ENCODE measurements around the gene MDM4. TPM values are rescaled to one million over a fixed set of nuclear protein-coding genes. Genes with fewer than 3 reads are reported as not detected.

Gene MDM4
- polyA plus RNA-seq, 2 of the 4 experiments (the other 2 are of a cell fraction): 4.6 to 48.9 TPM

DNA sequence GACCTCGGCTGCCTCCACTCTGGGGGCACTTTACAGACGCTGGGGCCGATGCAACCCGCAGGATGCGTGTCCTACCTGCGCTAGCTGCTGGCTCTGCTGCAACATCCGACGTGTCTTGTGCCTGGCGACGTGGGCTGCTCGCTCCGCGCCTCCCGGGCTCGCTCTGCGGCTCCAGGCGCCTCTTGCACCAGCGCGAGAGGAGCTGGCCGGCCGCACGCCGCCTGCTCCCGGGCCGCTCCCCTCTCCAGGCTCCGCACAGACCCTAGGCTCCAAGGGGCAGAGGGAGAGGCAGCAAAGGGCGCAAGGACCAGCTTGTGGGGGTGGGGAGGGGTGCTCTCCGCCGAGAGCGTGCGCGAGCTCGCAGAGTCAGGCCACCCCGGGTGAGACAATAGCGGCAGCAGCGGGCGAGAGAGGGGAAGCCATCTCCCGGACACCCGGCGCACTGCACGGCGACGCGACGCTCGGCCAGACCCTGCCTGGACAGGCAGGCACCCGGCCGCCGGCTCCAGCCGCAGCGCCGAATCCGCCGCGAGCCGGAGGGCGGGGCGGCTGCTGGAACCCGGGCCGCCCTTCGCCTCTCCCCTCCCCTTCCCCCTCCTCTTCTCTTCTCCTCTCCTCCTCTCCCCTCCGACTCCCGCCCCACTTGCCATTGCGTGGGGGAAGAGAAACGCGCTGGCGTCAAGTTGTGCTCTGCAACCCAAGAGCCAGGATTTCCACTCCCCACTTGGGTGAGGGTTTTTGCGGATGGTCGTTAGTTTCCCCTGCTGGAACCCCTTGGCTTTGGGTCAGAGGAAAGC, 21.7 kb upstream of the MDM4 start, which contains the start of gene PIK3C2B (continued):
- TF ChIP-seq PHF8 (IDR thresholded peaks at IDR 0.05; ENCODE audit: borderline replicate concordance, low read depth) (peak; percentile 30; the same call in 1 of the 2 replicates), HEYL (CRISPR knock-in tag; IDR thresholded peaks at IDR 0.05) (no peak), POLR2A (IDR thresholded peaks at IDR 0.05; ENCODE audit: low read length) (peak; percentile 93), TFCP2L1 (CRISPR knock-in tag; IDR thresholded peaks at IDR 0.05) (no peak), CHD4 (IDR thresholded peaks at IDR 0.05; ENCODE audit: borderline replicate concordance) (no peak), CHD2 (IDR thresholded peaks at IDR 0.05; ENCODE audit: low read length, partially characterized antibody) (no peak), MAFK (IDR thresholded peaks at IDR 0.05; ENCODE audit: partially characterized antibody) (no peak), TP53 (CRISPR knock-in tag; IDR thresholded peaks at IDR 0.05) (no peak), HOXA7 (CRISPR knock-in tag; IDR thresholded peaks at IDR 0.05) (no peak), BHLHE40 (IDR thresholded peaks at IDR 0.05; ENCODE audit: low read depth, low read length) (no peak), RFX5 (IDR thresholded peaks at IDR 0.05) (no peak), GATA3 (IDR thresholded peaks at IDR 0.05; ENCODE audit: borderline replicate concordance) (no peak), MAZ (IDR thresholded peaks at IDR 0.05; ENCODE audit: borderline replicate concordance, low read depth, low read length) (0 out of 2 replicates have a peak, but pooled peaks have one; percentile 41), ESRRA (IDR thresholded peaks at IDR 0.05; ENCODE audit: borderline replicate concordance, low read length) (no peak)
- TF ChIP-seq, protein P1, sequence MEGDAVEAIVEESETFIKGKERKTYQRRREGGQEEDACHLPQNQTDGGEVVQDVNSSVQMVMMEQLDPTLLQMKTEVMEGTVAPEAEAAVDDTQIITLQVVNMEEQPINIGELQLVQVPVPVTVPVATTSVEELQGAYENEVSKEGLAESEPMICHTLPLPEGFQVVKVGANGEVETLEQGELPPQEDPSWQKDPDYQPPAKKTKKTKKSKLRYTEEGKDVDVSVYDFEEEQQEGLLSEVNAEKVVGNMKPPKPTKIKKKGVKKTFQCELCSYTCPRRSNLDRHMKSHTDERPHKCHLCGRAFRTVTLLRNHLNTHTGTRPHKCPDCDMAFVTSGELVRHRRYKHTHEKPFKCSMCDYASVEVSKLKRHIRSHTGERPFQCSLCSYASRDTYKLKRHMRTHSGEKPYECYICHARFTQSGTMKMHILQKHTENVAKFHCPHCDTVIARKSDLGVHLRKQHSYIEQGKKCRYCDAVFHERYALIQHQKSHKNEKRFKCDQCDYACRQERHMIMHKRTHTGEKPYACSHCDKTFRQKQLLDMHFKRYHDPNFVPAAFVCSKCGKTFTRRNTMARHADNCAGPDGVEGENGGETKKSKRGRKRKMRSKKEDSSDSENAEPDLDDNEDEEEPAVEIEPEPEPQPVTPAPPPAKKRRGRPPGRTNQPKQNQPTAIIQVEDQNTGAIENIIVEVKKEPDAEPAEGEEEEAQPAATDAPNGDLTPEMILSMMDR (IDR thresholded peaks at IDR 0.05): peak; percentile 20; the same call in 2 of the 3 replicates
- TF ChIP-seq, protein P2, sequence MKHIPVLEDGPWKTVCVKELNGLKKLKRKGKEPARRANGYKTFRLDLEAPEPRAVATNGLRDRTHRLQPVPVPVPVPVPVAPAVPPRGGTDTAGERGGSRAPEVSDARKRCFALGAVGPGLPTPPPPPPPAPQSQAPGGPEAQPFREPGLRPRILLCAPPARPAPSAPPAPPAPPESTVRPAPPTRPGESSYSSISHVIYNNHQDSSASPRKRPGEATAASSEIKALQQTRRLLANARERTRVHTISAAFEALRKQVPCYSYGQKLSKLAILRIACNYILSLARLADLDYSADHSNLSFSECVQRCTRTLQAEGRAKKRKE (CRISPR knock-in tag; IDR thresholded peaks at IDR 0.05; ENCODE audit: low read depth): no peak

DNA sequence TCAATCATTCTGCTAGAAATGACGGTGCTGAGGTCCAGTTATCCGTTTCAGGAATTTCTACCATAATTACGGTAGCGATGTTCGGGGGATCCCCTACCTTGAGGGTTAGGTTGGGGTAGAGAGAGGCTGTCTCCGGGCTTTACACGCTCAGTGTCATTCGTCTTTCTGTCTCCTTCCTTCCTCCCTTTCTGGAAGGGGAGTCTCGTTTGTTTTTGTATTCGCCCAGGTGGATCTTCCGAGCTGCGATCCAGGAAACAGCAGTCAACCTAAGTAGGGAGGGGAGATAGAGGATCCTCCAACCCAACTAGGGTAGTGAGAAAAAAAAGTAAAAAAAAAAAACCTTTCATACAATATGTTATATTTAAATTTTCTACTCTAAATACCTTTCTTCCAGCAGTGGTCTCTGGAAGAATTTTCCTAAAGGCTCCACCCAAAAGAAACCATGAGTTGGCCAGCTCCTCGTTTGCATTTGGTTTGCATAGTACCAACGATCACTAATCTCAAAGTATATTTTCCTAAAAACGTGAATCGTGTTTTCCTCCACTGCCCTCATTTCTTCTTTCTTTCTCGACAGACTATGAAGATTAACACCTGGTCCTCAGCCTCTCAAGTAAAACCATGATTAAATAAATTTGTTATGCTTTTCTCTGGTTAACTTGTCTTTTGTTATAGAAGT, 21.0 kb upstream of the MDM4 start:
- DNase-seq (ENCODE audit: low read depth in 1 of 2, low spot score in 1 of 2): no peak
- 13% methylated on average over 17 of the region's 17 CpGs for whole genome bisulfite sequencing (ENCODE audit: missing lambda C conversion rate)
- FAIRE-seq: no peak
- TF ChIP-seq RNF2 (IDR thresholded peaks at IDR 0.05; ENCODE audit: borderline replicate concordance, low read depth): no peak
- TF ChIP-seq, protein P3, sequence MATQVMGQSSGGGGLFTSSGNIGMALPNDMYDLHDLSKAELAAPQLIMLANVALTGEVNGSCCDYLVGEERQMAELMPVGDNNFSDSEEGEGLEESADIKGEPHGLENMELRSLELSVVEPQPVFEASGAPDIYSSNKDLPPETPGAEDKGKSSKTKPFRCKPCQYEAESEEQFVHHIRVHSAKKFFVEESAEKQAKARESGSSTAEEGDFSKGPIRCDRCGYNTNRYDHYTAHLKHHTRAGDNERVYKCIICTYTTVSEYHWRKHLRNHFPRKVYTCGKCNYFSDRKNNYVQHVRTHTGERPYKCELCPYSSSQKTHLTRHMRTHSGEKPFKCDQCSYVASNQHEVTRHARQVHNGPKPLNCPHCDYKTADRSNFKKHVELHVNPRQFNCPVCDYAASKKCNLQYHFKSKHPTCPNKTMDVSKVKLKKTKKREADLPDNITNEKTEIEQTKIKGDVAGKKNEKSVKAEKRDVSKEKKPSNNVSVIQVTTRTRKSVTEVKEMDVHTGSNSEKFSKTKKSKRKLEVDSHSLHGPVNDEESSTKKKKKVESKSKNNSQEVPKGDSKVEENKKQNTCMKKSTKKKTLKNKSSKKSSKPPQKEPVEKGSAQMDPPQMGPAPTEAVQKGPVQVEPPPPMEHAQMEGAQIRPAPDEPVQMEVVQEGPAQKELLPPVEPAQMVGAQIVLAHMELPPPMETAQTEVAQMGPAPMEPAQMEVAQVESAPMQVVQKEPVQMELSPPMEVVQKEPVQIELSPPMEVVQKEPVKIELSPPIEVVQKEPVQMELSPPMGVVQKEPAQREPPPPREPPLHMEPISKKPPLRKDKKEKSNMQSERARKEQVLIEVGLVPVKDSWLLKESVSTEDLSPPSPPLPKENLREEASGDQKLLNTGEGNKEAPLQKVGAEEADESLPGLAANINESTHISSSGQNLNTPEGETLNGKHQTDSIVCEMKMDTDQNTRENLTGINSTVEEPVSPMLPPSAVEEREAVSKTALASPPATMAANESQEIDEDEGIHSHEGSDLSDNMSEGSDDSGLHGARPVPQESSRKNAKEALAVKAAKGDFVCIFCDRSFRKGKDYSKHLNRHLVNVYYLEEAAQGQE (IDR thresholded peaks at IDR 0.05): 0 out of 2 replicates have a peak, but pooled peaks have one; percentile 21
- TF ChIP-seq PHF8 (IDR thresholded peaks at IDR 0.05; ENCODE audit: borderline replicate concordance, low read depth): 0 out of 2 replicates have a peak, but pooled peaks have one; percentile 1
- Histone ChIP-seq H3K27ac (peak overlapping the region; percentile 87 to 94), H3K4me2 (peak overlapping the region; percentile 94), H3K9me3 (no peaks in the 10 kb centered on the region), H3K4me3 (peak overlapping the region; percentile 70), H3K4me1 (peaks cover 24% of the 10 kb centered on the region; the same call in 2 of the 3 replicates)
- ChIA-PET POLR2A (interaction anchor here (1.0 to 2.9 kb wide), 6 partner anchors 8 to 118 kb away, joined by 3 to 23 read pairs (median 10); no protein-coding TSS in a partner anchor), CTCF (interaction anchor here (0.6 to 20.5 kb wide), 21 partner anchors 8 to 312 kb away, joined by 3 to 530 read pairs (median 5); partner anchors contain the start of gene MDM4)
- peak; percentile 7 to 14; a peak in 5 of 6 replicates for ATAC-seq

Measured in A549 (cell line).